Hepatocyte (in vitro differentiated cells): ENCODE data around the gene SLC30A1. TPM values are rescaled to one million over a fixed set of nuclear protein-coding genes. Genes with fewer than 3 reads are reported as not detected.

Experiments
- polyA plus RNA-seq: library from polyadenylated mRNA; unstranded; fragments of >200 nt; fragmentation: Nextera tagmentation; extraction: Ambion mirVana; gene quantifications from 2 replicates; pipeline ENCODE4 v1.2.1, GENCODE V29; 2016
- total RNA-seq: library from RNA; depleted of rRNA; stranded (reverse); fragments of >200 nt; gene quantifications from 2 replicates; pipeline ENCODE4 v1.2.3, GENCODE V29; 2014

SLC30A1 gene
- total and polyA plus RNA-seq, 2 experiments from 2014 or later: 31.3 to 87.2 TPM

Other genes with a start within 250 kb of the SLC30A1 start
- not detected in 2 replicates for gene RD3, start 87.0 kb downstream of the SLC30A1 start, total RNA-seq
- not detected in 2 replicates for gene RD3, start 87.0 kb downstream of the SLC30A1 start, polyA plus RNA-seq
- 7.1 and 10.6 TPM in 2 replicates for gene NEK2, start 96.5 kb upstream of the SLC30A1 start, total RNA-seq
- gene NEK2, start 96.5 kb upstream of the SLC30A1 start, polyA plus RNA-seq: 4.9 and 5.3 TPM in 2 replicates